ENCODE data around the gene METTL17. TPM values are rescaled to one million over a fixed set of nuclear protein-coding genes. Genes with fewer than 3 reads are reported as not detected.

METTL17 gene
- total and polyA plus RNA-seq, 2 of the 13 experiments (the other 11 are each of a cell fraction or from before 2014, with no cell fraction given), result 122 to 199 TPM

DNA sequence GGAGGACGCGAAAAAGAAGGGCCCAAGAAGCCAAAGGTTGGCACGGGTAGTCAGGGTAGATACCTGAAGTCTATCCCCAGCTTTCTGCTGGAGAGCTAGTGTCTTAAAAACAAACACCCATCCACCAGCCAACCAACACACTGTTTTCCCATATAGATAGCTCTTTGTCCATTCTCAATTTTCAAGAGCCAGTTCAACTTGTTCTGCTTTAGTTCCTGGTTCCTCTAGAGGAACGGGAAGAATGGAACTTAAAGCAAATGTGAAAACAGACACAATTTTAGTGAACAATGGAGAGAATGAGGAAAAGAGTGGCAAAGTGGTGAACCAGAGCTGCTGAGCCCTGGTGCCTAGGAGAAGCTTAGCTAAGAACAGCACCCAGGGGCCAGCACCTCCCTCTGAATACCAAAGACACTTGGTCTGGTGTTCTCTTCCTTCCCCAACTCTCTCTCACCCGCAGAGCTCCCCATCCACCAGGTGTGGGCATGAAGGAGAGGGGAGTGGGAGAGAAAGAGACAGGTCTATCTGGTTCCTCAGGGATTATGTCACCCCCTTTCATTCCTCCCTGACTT is 31.3 kb downstream of the METTL17 start:
- WGBS (ENCODE audit: low lambda C conversion rate), result 98% methylated on average over 5 of the region's 5 CpGs
- H3K27me3 ChIP-seq (ENCODE audit: control insufficient read depth in 1 of 2, insufficient read depth in 2 of 2, low read length in 2 of 2), result no peaks in the 10 kb centered on the region; a peak in 1 of 5 replicates
- BruUV-seq (replicated peaks), result no TSS peak
- no peaks in the 10 kb centered on the region for H3K9me3 ChIP-seq (ENCODE audit: low read length)
- no peaks in the 10 kb centered on the region for H4K20me1 ChIP-seq (ENCODE audit: insufficient read depth, low read length)
- H3K4me1 ChIP-seq (ENCODE audit: insufficient read depth, low read length), result peaks cover 41% of the 10 kb centered on the region
- peaks cover 35 to 51% of the 10 kb centered on the region in 2 experiments for H3K36me3 ChIP-seq (replicated peaks in 1 of 2; ENCODE audit: control insufficient read depth in 1 of 2, insufficient read depth in 2 of 2, low read length in 2 of 2)
- H3K79me2 ChIP-seq (ENCODE audit: insufficient read depth, low read length), result peaks cover 13% of the 10 kb centered on the region
- DNase-seq (ENCODE audit: low spot score) (no peak), FAIRE-seq (no peak), ATAC-seq (no peak)
- no peak overlapping the region for H3K4me3 ChIP-seq (replicated peaks in 1 of 3; ENCODE audit: insufficient read depth in 1 of 3, low read depth in 2 of 3, low read length in 3 of 3)
- POLR2A ChIA-PET, result interaction anchor here (0.8 to 1.5 kb wide), 3 partner anchors 18 to 76 kb away, joined by 3 read pairs; partner anchors contain the start of gene ARHGEF40
- CTCF ChIA-PET (ENCODE audit: low intra/inter-chr PET ratio, low total read pairs), result no interaction called here
- no peak for TF ChIP-seq CHD2 (IDR thresholded peaks at IDR 0.05; ENCODE audit: low read depth, low read length)
- no peak for TF ChIP-seq ZSCAN31 (CRISPR knock-in tag; IDR thresholded peaks at IDR 0.05; ENCODE audit: low read depth)
- TF ChIP-seq GLMP (CRISPR knock-in tag; IDR thresholded peaks at IDR 0.05; ENCODE audit: borderline replicate concordance), result no peak
- TF ChIP-seq REXO4 (CRISPR knock-in tag; IDR thresholded peaks at IDR 0.05; ENCODE audit: borderline replicate concordance), result no peak
- TF ChIP-seq ZNF121 (CRISPR knock-in tag; IDR thresholded peaks at IDR 0.05), result no peak
- TF ChIP-seq, protein P1, sequence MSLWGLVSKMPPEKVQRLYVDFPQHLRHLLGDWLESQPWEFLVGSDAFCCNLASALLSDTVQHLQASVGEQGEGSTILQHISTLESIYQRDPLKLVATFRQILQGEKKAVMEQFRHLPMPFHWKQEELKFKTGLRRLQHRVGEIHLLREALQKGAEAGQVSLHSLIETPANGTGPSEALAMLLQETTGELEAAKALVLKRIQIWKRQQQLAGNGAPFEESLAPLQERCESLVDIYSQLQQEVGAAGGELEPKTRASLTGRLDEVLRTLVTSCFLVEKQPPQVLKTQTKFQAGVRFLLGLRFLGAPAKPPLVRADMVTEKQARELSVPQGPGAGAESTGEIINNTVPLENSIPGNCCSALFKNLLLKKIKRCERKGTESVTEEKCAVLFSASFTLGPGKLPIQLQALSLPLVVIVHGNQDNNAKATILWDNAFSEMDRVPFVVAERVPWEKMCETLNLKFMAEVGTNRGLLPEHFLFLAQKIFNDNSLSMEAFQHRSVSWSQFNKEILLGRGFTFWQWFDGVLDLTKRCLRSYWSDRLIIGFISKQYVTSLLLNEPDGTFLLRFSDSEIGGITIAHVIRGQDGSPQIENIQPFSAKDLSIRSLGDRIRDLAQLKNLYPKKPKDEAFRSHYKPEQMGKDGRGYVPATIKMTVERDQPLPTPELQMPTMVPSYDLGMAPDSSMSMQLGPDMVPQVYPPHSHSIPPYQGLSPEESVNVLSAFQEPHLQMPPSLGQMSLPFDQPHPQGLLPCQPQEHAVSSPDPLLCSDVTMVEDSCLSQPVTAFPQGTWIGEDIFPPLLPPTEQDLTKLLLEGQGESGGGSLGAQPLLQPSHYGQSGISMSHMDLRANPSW (CRISPR knock-in tag; IDR thresholded peaks at IDR 0.05; ENCODE audit: borderline replicate concordance), result no peak
- H3K9ac ChIP-seq (ENCODE audit: insufficient read depth, low read depth, low read length), result no peak overlapping the region
- H3K27ac ChIP-seq (ENCODE audit: extremely low read length, insufficient read depth, low read length), result no peak overlapping the region
- intact Hi-C loops (cut with micrococcal nuclease; ENCODE audit: unreplicated experiment) (no loop called here), in situ Hi-C loops (cut with HindIII; ENCODE audit: extremely low pct_ligation_motif_present, low pct_unique_long_range_greater_than_20kb) (no loop called here)
- H3K4me2 ChIP-seq (ENCODE audit: low read depth, low read length), result no peak overlapping the region
- no peak overlapping the region for H2AFZ ChIP-seq (ENCODE audit: low read length)

Measured in HepG2 (cell line).